Ishikawa (cell line): ENCODE data around the gene CCDC51.

Experiments
- CEBPB ChIP-seq: IDR thresholded peaks from 2 replicates; pipeline ENCODE4 v1.6.1; 2012
- CREB1 ChIP-seq: IDR thresholded peaks from 2 replicates; pipeline ENCODE4 v1.6.1; 2012; ENCODE audit warnings: low read depth
- EGR1 ChIP-seq: IDR thresholded peaks from 2 replicates; pipeline ENCODE4 v1.6.1; 2012
- EP300 ChIP-seq: IDR thresholded peaks from 2 replicates; pipeline ENCODE4 v1.6.1; 2012; ENCODE audit warnings: borderline replicate concordance
- FOXM1 ChIP-seq: IDR thresholded peaks from 2 replicates; pipeline ENCODE4 v1.6.1; 2012; ENCODE audit warnings: low read depth, borderline replicate concordance
- MAX ChIP-seq: IDR thresholded peaks from 2 replicates; pipeline ENCODE4 v1.6.1; 2012
- NFIC ChIP-seq: IDR thresholded peaks from 2 replicates; pipeline ENCODE4 v1.6.1; 2012
- RAD21 ChIP-seq: IDR thresholded peaks from 2 replicates; pipeline ENCODE4 v1.6.1; 2012; ENCODE audit warnings: low read depth
- REST ChIP-seq: IDR thresholded peaks from 2 replicates; pipeline ENCODE4 v1.6.1; 2012; ENCODE audit warnings: low read depth, mild to moderate bottlenecking
- TAF1 ChIP-seq: IDR thresholded peaks from 2 replicates; pipeline ENCODE4 v1.6.1; 2012; ENCODE audit warnings: low read depth, mild to moderate bottlenecking
- TCF12 ChIP-seq: IDR thresholded peaks from 2 replicates; pipeline ENCODE4 v1.6.1; 2012; ENCODE audit warnings: low read depth
- TEAD4 ChIP-seq: IDR thresholded peaks from 2 replicates; pipeline ENCODE4 v1.6.1; 2012
- USF1 ChIP-seq: IDR thresholded peaks from 2 replicates; pipeline ENCODE4 v1.6.1; 2012
- YY1 ChIP-seq: IDR thresholded peaks from 2 replicates; pipeline ENCODE4 v1.6.1; 2012; ENCODE audit warnings: low read depth
- ZBTB7A ChIP-seq: IDR thresholded peaks from 2 replicates; pipeline ENCODE4 v1.6.1; 2012; ENCODE audit warnings: low read depth

Gene CCDC51

GRCh38 chr3:48415251-48415953 lies 24.5 kb downstream of the CCDC51 start:
- no peak for TF ChIP-seq EGR1
- TF ChIP-seq REST: no peak
- no peak for TF ChIP-seq MAX
- TF ChIP-seq TAF1: no peak
- TF ChIP-seq EP300: no peak
- no peak for TF ChIP-seq ZBTB7A
- no peak for TF ChIP-seq TCF12
- TF ChIP-seq FOXM1: no peak
- TF ChIP-seq NFIC: no peak
- no peak for TF ChIP-seq CEBPB
- TF ChIP-seq YY1: no peak
- TF ChIP-seq RAD21: no peak
- no peak for TF ChIP-seq CREB1
- TF ChIP-seq TEAD4: no peak
- no peak for TF ChIP-seq USF1

- TF ChIP-seq FOXM1: no peak
- TF ChIP-seq NFIC: no peak
- no peak for TF ChIP-seq USF1
- no peak for TF ChIP-seq CREB1
- TF ChIP-seq EP300: no peak
These were observed 25.3 kb downstream of the CCDC51 start for GRCh38 chr3:48414376-48415250.

GRCh38 chr3:48413611-48414010 lies 26.3 kb downstream of the CCDC51 start:
- no peak for TF ChIP-seq RAD21
- TF ChIP-seq TEAD4: no peak
- no peak for TF ChIP-seq TAF1
- no peak for TF ChIP-seq REST
- no peak for TF ChIP-seq USF1
- TF ChIP-seq EGR1: no peak
- no peak for TF ChIP-seq FOXM1
- TF ChIP-seq YY1: no peak
- TF ChIP-seq NFIC: no peak
- no peak for TF ChIP-seq TCF12
- TF ChIP-seq CREB1: no peak
- TF ChIP-seq ZBTB7A: no peak
- no peak for TF ChIP-seq CEBPB

GRCh38 chr3:48413086-48413485 lies 26.8 kb downstream of the CCDC51 start:
- TF ChIP-seq FOXM1: no peak
- no peak for TF ChIP-seq ZBTB7A
- no peak for TF ChIP-seq CREB1
- no peak for TF ChIP-seq MAX
- TF ChIP-seq RAD21: no peak
- no peak for TF ChIP-seq EP300
- TF ChIP-seq TCF12: no peak
- no peak for TF ChIP-seq TEAD4
- no peak for TF ChIP-seq YY1
- TF ChIP-seq TAF1: no peak
- TF ChIP-seq REST: no peak
- TF ChIP-seq USF1: no peak
- TF ChIP-seq EGR1: no peak
- no peak for TF ChIP-seq CEBPB
- no peak for TF ChIP-seq NFIC
